GM19043 (cell line): ENCODE results near the gene PEBP1.

Experiments used
- ATAC-seq: cut with Tn5 transposase; IDR thresholded peaks from one replicate; pipeline ENCODE4 v1.9.1; 2021; ENCODE audit warnings: low read depth; ENCODE audit not compliant: unreplicated experiment

PEBP1 gene

GRCh38 chr12:118135788-118136558 is at the start of gene PEBP1:
TSS of gene PEBP1 (plus strand) at chr12:118136124. CDS start at chr12:118136210, 86 bp downstream.
- ATAC-seq = peak; percentile 98

GRCh38 chr12:118089782-118090181 is 46.1 kb upstream of the PEBP1 start:
- ATAC-seq = no peak

- ATAC-seq = no peak
Observed at GRCh38 chr12:118094039-118094438, 41.9 kb upstream of the PEBP1 start.

- no peak for ATAC-seq
Observed at GRCh38 chr12:118098401-118098800, 37.5 kb upstream of the PEBP1 start.

GRCh38 chr12:118098911-118099671 is 36.8 kb upstream of the PEBP1 start:
- no peak for ATAC-seq

- ATAC-seq = no peak
Observed at GRCh38 chr12:118101051-118101450, 34.9 kb upstream of the PEBP1 start.

- no peak for ATAC-seq
Observed at GRCh38 chr12:118102070-118102469, 33.9 kb upstream of the PEBP1 start.

GRCh38 chr12:118102609-118103008 is 33.3 kb upstream of the PEBP1 start:
- no peak for ATAC-seq

GRCh38 chr12:118103201-118103600 is 32.7 kb upstream of the PEBP1 start:
- no peak for ATAC-seq

- no peak for ATAC-seq
Observed at GRCh38 chr12:118103601-118104382, 32.1 kb upstream of the PEBP1 start, which contains the start of gene VSIG10. TSS of gene VSIG10 (minus strand) at chr12:118104011. CDS start at chr12:118103671, 340 bp downstream.

- ATAC-seq = no peak
Observed at GRCh38 chr12:118107011-118107410, 28.9 kb upstream of the PEBP1 start.

- ATAC-seq = no peak
Observed at GRCh38 chr12:118107694-118108093, 28.2 kb upstream of the PEBP1 start.

GRCh38 chr12:118109088-118109487 is 26.8 kb upstream of the PEBP1 start:
- ATAC-seq = no peak

GRCh38 chr12:118119449-118119879 is 16.5 kb upstream of the PEBP1 start:
- ATAC-seq = no peak

- ATAC-seq = peak; percentile 66
Observed at GRCh38 chr12:118120579-118121363, 15.2 kb upstream of the PEBP1 start.

- no peak for ATAC-seq
Observed at GRCh38 chr12:118122264-118122663, 13.7 kb upstream of the PEBP1 start.

- no peak for ATAC-seq
Observed at GRCh38 chr12:118124333-118124874, 11.5 kb upstream of the PEBP1 start.

GRCh38 chr12:118125743-118126118 is 10.2 kb upstream of the PEBP1 start:
- no peak for ATAC-seq

- ATAC-seq = no peak
Observed at GRCh38 chr12:118126119-118126757, 9.7 kb upstream of the PEBP1 start.
